HUES48 (cell line): ENCODE results near the gene CHMP2A.
A peak's percentile ranks its signal among the peaks of the same experiment; 100 is the strongest.

Experiments used
- H3K27ac ChIP-seq: one replicate; pipeline ENCODE4 v1.7.0; 2013; ENCODE audit warnings: low read depth, low read length, inconsistent platforms
- H3K27me3 ChIP-seq: 2 replicates; pipeline ENCODE4 v1.6.1; 2013; ENCODE audit warnings: mild to moderate bottlenecking, low read length; ENCODE audit not compliant: control insufficient read depth, insufficient read depth
- H3K36me3 ChIP-seq: 2 replicates; pipeline ENCODE4 v1.6.1; 2013; ENCODE audit warnings: low read length; ENCODE audit not compliant: control insufficient read depth, insufficient read depth
- H3K4me1 ChIP-seq: 2 replicates; pipeline ENCODE4 v1.6.1; 2013; ENCODE audit warnings: mild to moderate bottlenecking, low read length; ENCODE audit not compliant: control insufficient read depth, insufficient read depth
- H3K4me3 ChIP-seq: 2 replicates; pipeline ENCODE4 v1.5.1; 2013; ENCODE audit warnings: mild to moderate bottlenecking, low read depth, low read length
- H3K9ac ChIP-seq: 2 replicates; pipeline ENCODE4 v1.6.1; 2013; ENCODE audit warnings: mild to moderate bottlenecking, low read depth, low read length, moderate library complexity
- H3K9me3 ChIP-seq: 2 replicates; pipeline ENCODE4 v1.6.1; 2013; ENCODE audit warnings: low read length; ENCODE audit not compliant: control insufficient read depth, insufficient read depth

The CHMP2A gene

DNA sequence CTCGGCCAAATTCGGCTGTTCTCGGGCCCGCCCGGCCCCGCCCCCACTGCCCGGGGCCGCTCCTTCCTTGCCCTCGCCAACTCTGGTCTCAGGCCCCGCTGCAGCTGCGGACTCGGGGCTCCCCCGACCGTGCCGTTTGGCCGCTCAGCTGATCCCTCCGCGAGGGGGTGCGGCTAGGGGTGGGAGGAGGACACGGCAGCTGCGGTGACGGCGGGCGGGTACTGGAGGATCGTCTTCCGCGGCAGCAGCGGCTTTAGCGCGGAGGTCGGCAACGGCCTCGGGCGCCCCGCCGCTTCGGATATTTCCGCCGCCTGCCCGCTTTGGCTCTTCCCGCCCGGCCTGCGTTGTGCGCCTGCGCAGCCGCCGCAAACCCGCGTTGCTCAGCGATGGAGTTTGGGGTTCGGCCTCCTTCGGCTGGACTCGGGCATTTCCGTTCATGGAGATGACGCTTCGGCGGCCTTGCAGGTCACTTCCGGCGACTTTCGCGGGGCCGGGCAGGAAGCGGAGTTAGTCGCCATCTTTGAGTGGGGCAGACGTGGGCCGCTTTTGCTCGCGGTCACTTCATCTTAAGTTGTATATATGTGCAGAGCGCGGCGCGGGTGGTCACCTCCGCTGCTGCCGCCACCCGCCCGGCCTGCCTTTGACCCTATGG lies 3.8 kb upstream of the CHMP2A start:
- H3K9me3 ChIP-seq, result no peaks in the 10 kb centered on the region
- H3K4me1 ChIP-seq, result peaks cover 14% of the 10 kb centered on the region
- H3K4me3 ChIP-seq, result peak overlapping the region; percentile 93
- H3K36me3 ChIP-seq, result peaks cover 17% of the 10 kb centered on the region
- H3K27me3 ChIP-seq, result peaks cover 32% of the 10 kb centered on the region
- peak overlapping the region; percentile 97 for H3K9ac ChIP-seq
- H3K27ac ChIP-seq, result peak overlapping the region; percentile 100

DNA sequence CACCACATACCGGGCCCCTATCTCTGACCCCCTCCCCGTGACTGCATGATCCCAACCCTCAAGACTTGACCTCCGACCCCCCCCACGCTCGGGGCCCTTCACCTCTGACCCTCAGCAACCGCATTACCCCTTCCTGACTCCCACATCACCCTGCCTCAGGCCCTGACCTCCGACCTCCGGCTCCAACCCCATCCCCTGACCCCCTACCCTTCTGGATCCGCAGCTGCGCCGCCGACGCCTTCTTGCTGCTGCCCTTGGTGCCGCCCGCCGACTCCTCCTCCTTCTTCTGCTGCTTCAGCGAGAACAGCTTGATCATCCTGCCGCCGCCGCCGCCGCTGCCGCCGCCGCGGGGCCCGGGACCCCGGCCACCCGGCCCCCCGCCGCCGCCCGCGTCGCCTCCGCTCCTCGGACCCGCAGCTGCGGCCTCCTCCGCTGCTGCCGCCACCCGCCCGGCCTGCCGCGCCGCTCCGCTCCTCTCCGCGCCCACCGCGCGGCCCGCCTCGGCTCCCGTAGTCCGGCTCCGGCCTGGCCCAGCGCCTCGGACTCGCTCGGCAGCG lies 3.2 kb upstream of the CHMP2A start, which contains the start of gene UBE2M:
UBE2M (minus strand) TSS at position 546 of the 557 bp plus-strand sequence; CDS start at position 316, 230 bp downstream.
- peak within 1 kb of the TSS; percentile 93 for H3K4me3 ChIP-seq
- peaks cover 14% of the 10 kb centered on the region for H3K4me1 ChIP-seq
- H3K9ac ChIP-seq, result peak within 1 kb of the TSS; percentile 97
- peaks cover 26% of the 10 kb centered on the region for H3K27me3 ChIP-seq
- H3K9me3 ChIP-seq, result no peaks in the 10 kb centered on the region
- H3K36me3 ChIP-seq, result peaks cover 17% of the 10 kb centered on the region
- H3K27ac ChIP-seq, result peak within 1 kb of the TSS; percentile 100

DNA sequence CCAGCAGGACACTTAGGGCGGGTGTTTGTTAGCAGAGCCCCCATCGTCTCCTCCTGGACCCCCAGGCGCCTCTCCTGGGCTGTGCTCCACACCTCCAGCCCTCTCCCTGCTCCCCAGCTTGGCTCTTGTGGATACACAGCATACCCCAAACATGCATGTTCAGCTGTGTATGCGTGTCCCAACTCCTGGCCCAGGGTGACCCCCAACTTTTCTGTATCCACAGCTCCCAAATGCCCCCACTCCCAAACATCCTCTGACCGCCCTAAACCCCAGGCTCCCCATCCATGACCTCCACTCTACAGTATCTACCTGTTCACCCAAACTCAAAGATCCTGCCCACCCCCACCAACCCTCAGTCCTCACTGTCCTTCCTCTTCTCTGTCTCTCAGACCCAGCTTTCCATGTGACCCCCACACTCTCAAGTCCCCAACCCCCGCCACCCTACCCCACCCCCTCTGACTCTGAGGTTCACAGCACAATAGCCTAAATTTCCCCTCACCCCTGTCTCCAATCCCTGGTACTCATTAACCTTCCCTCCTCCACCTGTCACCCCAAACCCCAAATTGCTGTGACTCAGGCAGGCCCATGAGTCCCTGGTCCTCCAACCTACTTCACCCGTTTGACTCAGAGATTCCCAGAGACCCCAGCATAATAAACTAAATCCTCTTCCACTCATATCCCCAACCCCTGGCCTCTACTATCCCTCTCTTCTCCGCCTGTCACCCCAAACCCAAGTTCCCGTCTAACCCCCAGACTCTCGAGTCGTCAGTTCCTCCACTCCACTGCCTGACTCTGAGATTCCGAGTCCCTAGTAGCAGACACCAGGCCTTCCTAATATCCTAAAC lies 2.5 kb upstream of the CHMP2A start:
- peak overlapping the region; percentile 100 for H3K27ac ChIP-seq
- H3K36me3 ChIP-seq, result peaks cover 17% of the 10 kb centered on the region
- H3K9ac ChIP-seq, result peak overlapping the region; percentile 73
- peaks cover 14% of the 10 kb centered on the region for H3K4me1 ChIP-seq
- peak overlapping the region; percentile 93 for H3K4me3 ChIP-seq
- no peaks in the 10 kb centered on the region for H3K9me3 ChIP-seq
- H3K27me3 ChIP-seq, result peaks cover 19% of the 10 kb centered on the region

DNA sequence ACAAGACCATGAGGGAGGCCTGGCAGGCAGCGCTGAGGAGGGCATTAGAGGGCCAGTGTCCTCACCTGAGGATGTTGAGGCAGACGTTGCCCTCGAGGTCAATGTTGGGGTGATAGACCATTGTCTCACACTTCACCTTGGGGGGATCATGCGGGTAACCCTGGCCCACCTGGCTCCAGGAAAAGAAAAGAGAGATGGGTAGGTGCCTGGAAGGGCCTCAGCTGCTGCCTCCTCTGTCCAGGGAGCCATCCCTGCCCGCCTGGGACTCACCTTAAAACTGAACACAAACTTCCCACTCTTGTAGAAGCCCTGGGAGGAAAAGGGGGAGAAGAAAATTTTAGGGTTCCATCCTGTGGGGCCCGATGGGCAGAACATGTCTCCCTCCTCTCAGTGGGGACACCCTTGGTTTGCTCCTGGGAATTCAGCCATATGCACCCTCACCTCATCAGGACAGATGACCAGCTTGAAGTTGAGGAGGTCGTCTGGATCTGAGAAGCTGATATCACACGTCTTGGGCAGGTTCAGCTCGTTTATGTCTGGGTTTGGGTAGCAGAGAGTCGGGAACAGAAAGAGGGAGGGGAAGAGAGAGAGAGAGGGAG lies 1.8 kb upstream of the CHMP2A start:
- H3K4me1 ChIP-seq, result peaks cover 8% of the 10 kb centered on the region
- H3K9me3 ChIP-seq, result no peaks in the 10 kb centered on the region
- H3K4me3 ChIP-seq, result peak overlapping the region; percentile 93; the same call in 1 of the 2 replicates
- H3K27ac ChIP-seq, result no peak overlapping the region
- peaks cover 12% of the 10 kb centered on the region for H3K27me3 ChIP-seq
- H3K9ac ChIP-seq, result no peak overlapping the region
- peaks cover 23% of the 10 kb centered on the region for H3K36me3 ChIP-seq

DNA sequence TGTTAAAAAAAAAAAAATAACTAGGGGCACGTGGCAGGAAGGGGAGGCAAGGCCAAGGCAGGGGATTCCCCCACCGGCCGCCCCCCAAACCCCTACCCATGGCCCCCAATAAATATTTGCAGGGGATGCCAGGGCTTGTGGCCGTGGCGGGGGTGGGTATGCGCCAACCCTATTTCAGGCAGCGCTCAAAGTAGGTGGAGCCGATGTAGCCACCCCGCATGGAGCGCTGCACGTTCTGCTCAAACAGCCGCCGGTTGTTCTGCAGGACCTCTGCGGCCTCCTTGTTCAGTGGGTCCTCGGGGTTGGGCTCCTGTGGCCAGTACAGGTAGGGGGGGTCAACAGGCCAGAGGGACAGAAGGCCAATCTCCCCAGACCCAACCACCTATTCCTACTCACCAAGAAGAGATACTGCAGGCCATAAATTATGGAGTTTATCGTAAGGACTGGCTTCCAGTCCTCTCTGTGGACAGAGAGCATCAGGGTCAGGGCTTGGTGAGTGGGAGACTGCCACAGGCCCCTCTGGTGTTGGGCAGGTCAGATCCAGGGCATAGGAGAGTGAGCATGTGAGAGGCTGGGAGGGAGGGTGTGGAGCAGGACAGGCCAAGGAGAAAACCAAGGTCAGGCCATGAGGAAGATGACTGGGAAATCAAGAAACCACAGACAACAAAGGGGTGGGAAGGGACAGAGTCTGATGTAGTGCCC lies 1.2 kb upstream of the CHMP2A start:
- H3K36me3 ChIP-seq, result peaks cover 30% of the 10 kb centered on the region
- peak overlapping the region; percentile 95 for H3K27ac ChIP-seq
- no peak overlapping the region for H3K4me3 ChIP-seq
- peaks cover 5% of the 10 kb centered on the region for H3K27me3 ChIP-seq
- peaks cover 8% of the 10 kb centered on the region for H3K4me1 ChIP-seq
- no peak overlapping the region for H3K9ac ChIP-seq
- H3K9me3 ChIP-seq, result no peaks in the 10 kb centered on the region

DNA sequence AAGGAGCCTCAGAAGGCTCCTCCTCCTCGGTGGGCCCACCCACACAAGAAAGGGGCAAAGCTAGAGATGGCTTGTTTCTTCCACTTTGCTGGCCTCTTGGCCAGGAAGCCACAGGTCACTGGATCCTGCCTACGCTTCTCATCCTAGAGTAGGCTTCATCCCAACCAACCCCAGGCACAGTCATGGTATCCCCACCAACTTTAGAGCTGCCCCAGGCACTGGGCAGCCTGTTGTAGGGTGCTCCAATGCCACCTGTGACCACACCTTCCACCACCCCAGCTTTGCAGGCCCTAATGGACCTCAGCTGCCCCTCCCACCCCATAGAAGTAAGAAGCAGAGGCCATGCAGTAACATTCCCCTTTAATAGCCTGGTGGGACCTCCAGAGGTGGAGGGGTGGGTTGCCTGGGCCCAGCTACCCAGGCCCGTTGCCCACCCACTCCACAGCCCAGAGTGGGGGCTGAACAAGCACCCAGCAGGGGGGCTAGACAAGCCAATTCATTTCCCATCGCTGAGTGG lies 522 bp upstream of the CHMP2A start:
- Histone ChIP-seq H3K4me3 (peak overlapping the region; percentile 43), H3K27ac (peak overlapping the region; percentile 95), H3K4me1 (peaks cover 8% of the 10 kb centered on the region), H3K36me3 (peaks cover 36% of the 10 kb centered on the region), H3K9ac (peak overlapping the region; percentile 3; the same call in 1 of the 2 replicates), H3K9me3 (no peaks in the 10 kb centered on the region), H3K27me3 (no peaks in the 10 kb centered on the region)

DNA sequence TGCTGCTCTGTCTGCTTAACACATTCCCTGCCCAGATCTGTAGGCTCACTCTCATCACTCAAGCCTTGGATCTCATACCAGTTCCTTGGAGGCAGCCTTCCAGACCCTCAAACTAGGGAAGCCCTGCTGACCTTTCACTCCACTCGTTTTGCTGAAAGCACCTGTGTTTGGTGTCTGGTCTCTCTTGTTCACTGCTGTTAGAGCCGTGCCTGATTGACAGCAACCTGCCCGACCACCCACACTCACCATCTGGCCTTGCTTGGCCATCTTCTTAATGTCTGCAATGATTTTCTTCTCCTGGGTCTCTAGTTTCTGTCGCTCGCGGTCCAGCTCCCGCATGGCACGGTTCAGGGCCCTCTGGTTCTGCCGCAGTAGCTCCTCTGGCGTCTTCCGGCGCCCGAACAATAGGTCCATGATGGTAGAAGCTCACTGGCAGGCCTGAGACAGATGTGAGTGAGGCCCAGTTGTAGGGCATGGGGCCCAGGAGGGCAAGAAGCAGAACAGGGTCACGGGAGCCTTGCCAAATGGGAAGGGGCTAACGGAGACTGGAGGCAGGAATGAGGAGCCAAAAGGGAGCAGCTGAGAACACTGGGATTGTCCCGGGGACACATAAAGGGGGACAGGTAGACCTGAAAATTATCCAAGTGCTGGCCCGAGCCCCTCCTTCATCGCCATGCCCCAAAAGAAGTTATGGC lies 959 bp downstream of the CHMP2A start:
- no peaks in the 10 kb centered on the region for H3K9me3 ChIP-seq
- H3K4me3 ChIP-seq, result peak overlapping the region; percentile 76
- H3K9ac ChIP-seq, result peak overlapping the region; percentile 85
- H3K27ac ChIP-seq, result peak overlapping the region; percentile 95
- peaks cover 3% of the 10 kb centered on the region for H3K4me1 ChIP-seq
- H3K36me3 ChIP-seq, result peaks cover 51% of the 10 kb centered on the region
- no peaks in the 10 kb centered on the region for H3K27me3 ChIP-seq

DNA sequence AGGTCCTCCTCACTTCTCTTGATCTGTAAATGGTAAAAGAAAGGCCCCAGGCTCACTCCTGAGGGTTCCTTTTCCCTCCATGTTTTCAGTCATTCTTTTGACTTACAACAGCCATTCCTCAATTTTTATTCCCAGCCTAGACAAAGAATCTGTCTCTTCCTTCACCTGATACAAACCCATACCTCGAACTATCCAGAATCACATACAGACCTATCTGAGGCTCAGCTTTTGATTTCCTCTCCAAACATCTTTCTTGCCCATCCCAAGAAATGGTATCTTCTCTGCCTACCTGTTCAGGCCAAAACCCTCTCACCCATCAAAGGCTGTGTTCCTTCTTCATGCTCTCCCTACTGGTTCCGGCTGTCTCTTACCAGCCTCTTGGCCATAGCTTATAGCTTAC lies 2.2 kb downstream of the CHMP2A start:
- no peak overlapping the region for H3K9ac ChIP-seq
- no peak overlapping the region for H3K27ac ChIP-seq

DNA sequence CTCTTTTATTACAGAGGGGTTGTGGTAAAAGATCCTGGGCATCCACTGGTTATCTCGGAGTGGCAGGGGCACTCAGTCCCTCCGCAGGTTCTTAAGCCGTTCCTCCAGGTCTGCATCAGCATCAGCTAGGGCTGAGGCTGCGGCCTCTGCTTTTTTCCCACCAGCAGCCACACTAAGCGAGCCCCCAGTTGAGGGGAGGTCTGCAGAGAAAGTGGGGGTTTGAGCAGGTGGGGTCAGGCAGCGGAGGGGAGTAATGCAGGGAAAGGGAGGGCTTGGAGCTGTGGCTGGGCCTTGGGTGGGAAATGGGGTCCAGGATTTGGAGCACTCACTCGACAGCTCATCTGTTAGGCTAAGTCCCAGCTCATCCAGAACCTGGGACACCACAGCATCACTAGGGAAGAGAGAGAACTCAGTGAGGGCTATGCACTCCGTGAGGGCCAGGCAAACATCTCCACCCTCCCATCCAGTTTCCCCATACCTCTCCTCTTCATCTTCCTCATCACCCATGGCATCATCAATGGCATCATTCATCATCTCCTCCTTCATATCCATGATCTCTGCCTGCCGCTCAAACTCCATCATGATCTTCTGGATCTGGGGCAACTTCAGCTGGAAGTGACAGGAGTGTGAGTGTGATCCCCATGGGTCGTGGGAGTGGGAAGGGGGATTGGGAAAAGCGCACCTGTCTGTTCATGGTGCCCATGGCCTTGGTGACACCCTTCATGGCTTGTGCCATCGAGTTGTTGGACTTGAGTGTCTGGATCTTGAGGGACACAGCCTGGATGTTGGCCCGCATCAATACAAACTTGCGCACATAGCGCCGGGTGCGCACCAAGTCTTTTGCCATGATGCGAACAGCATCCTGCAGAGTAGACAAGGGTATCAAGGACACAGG lies 3.1 kb downstream of the CHMP2A start:
- Histone ChIP-seq H3K9me3 (no peaks in the 10 kb centered on the region), H3K27ac (no peak overlapping the region), H3K27me3 (no peaks in the 10 kb centered on the region), H3K36me3 (peaks cover 68% of the 10 kb centered on the region), H3K4me1 (peaks cover 3% of the 10 kb centered on the region), H3K9ac (no peak overlapping the region), H3K4me3 (no peak overlapping the region)

More for the DNA sequence above, 2.2 kb downstream of the CHMP2A start:
- no peaks in the 10 kb centered on the region for H3K27me3 ChIP-seq
- H3K4me1 ChIP-seq, result peaks cover 3% of the 10 kb centered on the region
- no peak overlapping the region for H3K4me3 ChIP-seq
- peaks cover 64% of the 10 kb centered on the region for H3K36me3 ChIP-seq
- H3K9me3 ChIP-seq, result no peaks in the 10 kb centered on the region
